Activated CD8-positive, alpha-beta memory T cell treated with anti-CD3 and anti-CD28 coated beads for 36 hours (primary cell): Measurements from ENCODE around the gene ATP8B3. TPM values are rescaled to one million over a fixed set of nuclear protein-coding genes. Genes with fewer than 3 reads are reported as not detected.

Experiments
- CTCF ChIA-PET: fragments of 350-600 bp; sonication (Branson Sonifier 250); formaldehyde crosslinking; loops from one replicate; lab custom pipeline; 2021; ENCODE audit warnings: antibody characterized with exemption; lab: Charles Lee
- POLR2A ChIA-PET: fragments of 350-600 bp; sonication (Branson Sonifier 250); formaldehyde crosslinking; loops from one replicate; lab custom pipeline; 2021; ENCODE audit warnings: antibody characterized with exemption; lab: Charles Lee
- total RNA-seq, 2 experiments: library from RNA; stranded (reverse); gene quantifications; one replicate each; pipeline ENCODE4 v1.2.3, GENCODE V29; 2021

Gene ATP8B3
- total RNA-seq, 2 experiments from 2014 or later = 1.5 to 1.7 TPM

DNA sequence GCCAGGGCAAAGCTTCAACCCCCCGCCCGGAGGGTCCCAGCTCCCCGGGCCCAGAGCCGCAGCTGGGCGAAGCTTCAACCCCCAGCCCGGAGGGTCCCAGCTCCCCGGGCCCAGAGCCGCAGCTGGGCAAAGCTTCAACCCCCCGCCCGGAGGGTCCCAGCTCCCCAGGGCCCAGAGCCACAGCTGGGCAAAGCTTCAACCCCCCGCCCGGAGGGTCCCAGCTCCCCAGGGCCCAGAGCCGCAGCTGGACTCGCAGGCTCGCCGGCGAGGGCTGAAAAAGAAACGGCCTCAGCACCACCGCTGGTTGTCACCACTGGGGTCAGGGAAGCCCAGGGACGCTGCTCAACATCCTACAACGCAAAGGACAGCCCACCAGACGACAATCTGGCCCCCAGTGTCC lies 31.0 kb upstream of the ATP8B3 start:
- ChIA-PET POLR2A (no interaction called here), CTCF (no interaction called here)

DNA sequence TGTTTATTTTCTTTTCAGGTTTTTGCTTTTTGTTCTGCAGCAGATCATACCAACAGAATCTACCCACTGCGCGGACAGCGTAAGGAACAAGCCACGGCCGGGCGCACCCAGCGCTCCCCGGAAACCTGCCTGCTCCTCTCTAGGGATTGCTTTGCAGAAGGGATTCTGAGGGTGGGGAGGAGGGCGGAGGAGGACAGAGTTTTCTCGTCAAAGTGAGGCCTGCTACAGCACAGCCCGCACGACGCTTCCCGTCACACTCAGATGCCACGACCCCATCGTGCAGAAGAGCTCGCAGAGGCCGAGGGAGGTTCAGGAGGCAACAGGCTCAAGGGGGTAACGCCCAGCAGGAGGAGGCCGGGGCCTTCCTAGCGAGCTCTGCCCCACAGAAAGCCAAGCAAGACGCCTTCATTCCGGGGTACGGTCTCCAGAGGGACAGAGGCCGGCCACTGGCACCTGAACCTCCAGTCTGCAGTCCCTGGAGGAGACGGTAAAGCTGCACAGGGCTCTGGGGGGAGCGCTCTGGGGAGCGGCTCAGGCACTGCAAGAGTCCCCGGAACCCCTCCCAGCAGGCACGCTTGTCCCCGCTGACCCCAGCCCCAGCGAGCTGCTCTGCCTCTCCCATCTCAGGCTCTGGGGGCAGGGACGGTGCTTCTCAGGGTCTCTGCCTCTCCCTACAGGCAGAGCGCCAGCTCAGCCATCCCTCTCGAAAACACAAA lies 29.3 kb upstream of the ATP8B3 start:
- ChIA-PET CTCF (interaction anchor here (0.8 to 0.9 kb wide), 2 partner anchors 15 kb away, joined by 3 to 6 read pairs; no protein-coding TSS in a partner anchor), POLR2A (no interaction called here)

DNA sequence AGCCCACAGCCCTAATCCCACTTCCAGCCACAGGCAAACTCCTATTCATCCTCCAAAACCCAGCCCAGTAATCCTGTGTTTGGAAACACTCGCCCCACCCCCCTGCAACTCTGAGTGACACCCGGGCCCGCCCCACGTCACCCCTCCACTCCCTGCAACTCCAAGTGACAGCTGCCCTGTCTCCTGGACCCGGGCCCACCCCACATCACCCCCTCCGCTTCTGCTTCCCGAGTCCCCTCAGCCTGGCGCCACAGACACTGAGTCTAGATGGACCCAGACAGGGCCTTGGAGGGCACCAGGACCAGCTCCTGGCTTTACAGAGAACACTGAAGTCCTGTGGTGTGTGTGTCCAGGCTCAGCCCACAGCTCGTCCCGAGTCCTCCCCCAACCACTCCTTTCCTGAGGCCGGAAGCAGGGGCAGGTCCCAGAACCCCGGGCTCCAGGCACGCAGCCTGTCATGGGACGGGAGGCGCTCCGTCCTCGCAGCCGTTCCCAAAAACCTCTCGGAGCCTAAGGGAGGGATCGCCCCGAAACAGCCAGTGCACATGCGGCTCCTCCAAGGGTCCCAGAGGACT lies 28.6 kb upstream of the ATP8B3 start:
- ChIA-PET CTCF (interaction anchor here (0.9 kb wide), 1 partner anchor 15 kb away, joined by 6 read pairs; no protein-coding TSS in a partner anchor), POLR2A (no interaction called here)

DNA sequence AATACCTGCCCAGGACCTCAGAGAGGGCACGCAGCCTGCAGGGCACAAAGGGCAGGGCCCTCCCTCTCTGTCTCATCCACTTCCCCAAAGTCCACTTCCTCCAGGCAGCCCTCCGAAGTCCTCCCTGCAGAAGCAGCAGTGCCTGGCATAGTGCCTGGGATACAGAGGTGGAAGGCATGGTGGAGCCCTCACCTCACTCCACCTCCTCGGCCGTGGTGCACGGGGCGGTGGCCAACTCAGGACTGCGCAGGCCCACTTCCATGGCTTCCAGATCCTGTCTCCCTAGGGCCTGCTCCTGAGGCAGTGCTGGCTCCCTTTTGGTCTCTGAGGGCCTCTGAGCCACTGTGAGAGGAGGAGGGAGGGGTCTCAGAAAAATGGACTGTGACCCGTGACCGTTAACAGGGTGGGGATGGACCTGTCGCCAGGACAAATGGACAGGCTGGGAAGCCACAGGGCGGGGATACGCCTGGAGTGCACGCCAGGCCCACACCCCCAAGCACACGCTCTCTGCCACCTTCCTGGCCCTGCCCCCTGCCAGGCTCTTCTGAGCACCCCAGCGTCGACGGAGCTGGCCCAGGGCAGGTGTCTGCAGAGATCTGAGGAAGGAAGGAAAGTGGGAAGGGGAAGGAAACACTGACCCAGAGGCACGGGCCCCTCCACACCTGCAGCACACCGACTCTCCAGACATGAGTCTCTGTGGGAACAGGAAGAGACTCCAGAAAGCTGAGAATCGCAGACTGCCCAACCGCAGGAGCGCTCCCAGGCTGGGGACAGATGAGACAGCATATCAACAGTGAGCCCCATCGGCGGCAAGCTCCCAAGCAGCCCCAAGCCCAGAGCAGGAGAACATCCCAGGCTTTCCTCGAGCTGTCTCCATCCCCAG lies 27.8 kb upstream of the ATP8B3 start:
- POLR2A ChIA-PET = no interaction called here
- CTCF ChIA-PET = interaction anchor here (0.9 to 3.1 kb wide), 6 partner anchors 9 to 294 kb away, joined by 3 to 23 read pairs (median 8); no protein-coding TSS in a partner anchor

DNA sequence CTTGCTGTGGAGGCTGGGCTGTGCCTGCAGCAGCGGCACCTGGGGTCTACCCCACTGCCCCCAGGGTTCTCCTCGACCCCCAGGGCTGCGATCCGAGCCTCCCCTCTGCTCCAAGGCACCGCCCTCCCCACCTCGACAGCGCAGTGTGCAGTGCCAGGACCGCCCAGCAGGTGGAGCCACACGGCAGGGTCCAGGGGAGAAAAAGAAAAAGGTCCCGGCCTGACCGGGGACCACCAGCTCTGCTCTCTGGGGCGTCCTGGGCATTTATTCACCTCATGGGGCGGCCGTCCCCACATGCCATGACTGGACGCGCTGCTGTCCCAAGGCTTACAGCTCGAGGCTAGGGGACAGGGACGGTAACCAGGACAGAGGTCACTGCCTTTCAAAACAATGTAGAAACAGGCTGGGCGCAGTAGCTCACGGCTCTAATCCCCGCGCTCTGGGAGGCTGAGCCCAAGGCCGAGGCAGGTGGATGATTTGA lies 25.6 kb upstream of the ATP8B3 start:
- POLR2A ChIA-PET = no interaction called here

DNA sequence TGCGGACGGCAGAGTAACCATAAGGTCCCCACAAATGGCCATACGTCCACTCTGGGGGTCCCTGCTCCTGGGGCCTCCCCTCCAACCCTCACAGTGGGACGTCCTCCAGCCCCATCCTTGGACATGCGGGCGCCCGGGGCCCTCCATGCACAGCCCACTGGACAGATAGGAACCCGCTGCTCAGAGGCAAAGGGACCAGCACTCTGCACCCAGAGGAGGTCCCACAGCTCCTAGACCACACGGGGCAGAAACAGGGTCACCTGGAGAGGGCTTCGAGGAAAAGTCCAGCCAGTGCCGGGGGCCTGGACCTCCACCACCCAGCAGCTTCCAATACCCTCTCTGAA lies 25.1 kb upstream of the ATP8B3 start:
- ChIA-PET POLR2A (no interaction called here), CTCF (interaction anchor here (0.6 to 3.1 kb wide), 16 partner anchors 8 to 401 kb away, joined by 3 to 23 read pairs (median 4); no protein-coding TSS in a partner anchor)

More for the DNA sequence above, 25.6 kb upstream of the ATP8B3 start:
- CTCF ChIA-PET = interaction anchor here (0.6 to 3.1 kb wide), 20 partner anchors 8 to 1549 kb away, joined by 3 to 23 read pairs (median 4); no protein-coding TSS in a partner anchor

DNA sequence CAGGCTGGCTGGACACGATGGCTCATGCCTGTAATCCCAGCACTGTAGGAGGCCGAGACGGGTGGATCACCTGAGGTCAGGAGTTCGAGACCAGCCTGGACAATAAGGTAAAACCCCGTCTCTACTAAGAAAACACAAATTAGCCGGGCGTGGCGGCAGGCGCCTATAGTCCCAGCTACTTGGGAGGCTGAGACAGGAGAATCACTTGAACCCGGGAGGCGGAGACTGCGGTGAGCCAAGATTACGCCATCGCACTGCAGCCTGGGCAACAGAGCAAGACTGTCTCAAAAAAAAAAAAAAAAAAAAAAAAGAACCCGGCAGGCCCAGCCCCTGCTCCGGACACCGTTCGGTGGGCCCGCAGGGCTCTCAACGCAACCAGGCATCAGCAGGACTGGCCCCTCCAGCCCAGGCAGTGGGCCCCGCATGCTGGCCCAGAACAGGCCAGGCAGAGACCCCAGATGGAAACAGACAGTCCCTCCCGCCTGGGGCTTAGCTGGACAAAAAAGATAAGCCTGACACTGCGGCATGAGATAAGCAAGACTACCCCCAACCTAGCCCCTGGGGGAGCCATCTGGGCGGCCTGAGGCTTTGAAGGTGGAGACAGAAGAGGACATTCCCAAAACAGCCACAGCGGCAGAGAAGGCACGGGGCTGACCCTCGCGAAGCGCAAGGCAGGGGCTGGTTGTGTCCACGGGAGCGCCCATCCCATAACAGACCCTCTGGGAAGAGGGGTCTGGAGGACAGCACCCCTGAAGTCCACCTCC lies 24.6 kb upstream of the ATP8B3 start:
- POLR2A ChIA-PET = no interaction called here
- CTCF ChIA-PET = interaction anchor here (0.6 to 3.1 kb wide), 17 partner anchors 7 to 400 kb away, joined by 3 to 23 read pairs (median 4); no protein-coding TSS in a partner anchor

DNA sequence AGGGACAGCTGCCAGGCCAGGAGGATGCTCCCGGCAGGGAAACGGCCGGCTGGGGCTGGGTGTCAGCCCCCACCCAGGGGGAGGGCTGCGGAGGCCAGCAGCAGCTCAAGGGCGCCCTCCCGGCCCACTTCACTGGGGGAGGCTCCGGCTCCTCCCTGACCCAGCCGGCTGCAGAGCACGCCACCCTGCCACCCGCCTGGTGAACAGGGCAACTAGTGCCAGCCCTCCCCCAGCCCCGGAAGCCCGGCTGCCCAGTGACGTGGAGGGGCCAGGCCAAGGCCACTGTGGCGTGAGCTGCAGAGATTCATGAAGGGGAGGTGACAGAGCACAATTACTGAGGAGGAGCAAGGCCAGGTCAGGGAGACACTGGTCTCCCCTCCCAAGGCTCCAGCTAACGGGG lies 21.5 kb upstream of the ATP8B3 start:
- ChIA-PET CTCF (no interaction called here), POLR2A (no interaction called here)

DNA sequence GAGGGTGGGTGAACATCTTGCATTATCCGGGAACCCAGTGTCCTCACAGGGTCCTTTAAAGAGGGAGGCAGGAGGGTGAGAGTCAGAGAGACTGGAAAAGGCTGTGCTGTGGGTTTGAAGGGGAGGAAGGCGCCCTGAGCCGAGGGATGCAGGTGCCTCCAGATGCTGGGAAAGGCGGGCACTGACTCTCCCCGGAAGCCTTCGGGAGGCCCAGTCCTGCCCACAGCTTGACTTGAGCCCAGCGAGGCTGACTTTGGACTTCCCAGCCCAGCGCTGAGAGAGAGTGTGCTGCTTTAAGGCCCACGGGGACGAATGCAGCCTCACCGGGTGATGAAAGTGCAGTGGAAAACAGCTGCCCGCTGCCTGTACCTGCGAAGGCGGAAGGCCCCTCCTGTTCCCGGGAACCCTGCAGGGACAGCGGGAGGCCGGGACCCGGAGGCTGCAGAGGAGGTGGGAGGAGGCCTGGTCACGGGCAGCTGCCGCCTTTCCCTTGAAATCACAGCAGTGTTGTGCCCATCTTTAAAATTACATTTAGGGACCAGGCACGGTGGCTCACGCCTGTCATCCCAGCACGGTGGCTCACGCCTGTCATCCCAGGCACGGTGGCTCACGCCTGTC lies 20.1 kb upstream of the ATP8B3 start:
- POLR2A ChIA-PET = no interaction called here
- CTCF ChIA-PET = interaction anchor here (0.7 kb wide), 1 partner anchor 15 kb away, joined by 3 read pairs; no protein-coding TSS in a partner anchor

DNA sequence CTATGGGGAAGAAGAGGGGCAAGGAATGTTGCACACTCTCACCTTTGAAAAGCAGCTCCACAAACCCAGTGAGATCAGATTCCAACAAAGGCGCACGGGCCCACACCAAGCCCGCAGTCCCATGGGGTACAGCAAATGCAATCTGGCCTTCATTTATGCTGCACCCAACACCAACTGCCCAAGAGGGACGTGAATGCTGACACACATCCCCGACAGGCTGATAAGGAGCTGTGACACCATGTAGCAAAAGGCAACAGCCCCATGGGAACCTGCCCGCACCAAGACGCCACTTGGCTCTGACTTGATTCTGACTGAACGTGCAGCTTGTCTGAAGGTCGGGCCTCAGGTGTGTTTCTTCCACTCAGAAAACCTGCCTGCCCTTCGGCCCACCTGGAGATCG lies 18.9 kb upstream of the ATP8B3 start:
- ChIA-PET POLR2A (no interaction called here), CTCF (interaction anchor here (0.7 kb wide), 1 partner anchor 285 kb away, joined by 6 read pairs; no protein-coding TSS in a partner anchor)

DNA sequence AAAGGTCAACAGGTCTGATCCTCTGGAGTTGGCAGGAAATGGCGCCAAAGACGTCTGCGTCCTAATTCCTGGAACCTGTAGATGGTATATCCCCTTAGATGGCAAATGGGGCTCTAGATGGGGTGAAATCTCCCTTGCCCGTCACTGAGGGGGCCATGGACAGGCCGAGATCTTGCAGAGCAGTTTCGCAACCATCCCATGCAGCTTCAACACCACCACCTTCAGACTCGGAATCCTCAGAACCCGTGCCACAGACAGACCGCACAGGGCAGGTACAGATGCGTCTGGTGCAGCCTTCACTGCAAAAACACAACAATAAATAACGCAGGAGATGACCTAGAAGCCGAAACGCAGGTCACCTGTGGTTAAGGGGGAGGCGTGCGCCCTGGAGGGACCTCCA lies 18.5 kb upstream of the ATP8B3 start:
- CTCF ChIA-PET = no interaction called here
- POLR2A ChIA-PET = no interaction called here

DNA sequence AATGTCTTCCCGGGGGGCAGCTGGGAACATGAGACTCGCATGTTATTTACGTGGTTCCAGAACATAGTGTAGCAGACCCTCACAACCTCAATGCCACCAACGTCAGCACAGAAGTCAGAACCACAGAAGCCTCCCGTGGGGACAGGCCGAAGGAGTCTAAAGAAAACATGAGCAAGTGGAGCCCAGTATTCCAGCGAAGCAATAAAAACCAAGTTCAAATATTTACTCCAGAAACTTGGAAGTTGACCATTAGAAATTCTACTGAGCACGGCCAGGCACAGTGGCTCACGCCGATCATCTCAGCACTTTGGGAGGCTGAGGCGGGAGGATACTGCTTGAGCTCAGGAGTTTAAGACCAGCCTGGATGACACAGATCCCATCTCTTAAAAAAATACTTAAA lies 17.9 kb upstream of the ATP8B3 start:
- POLR2A ChIA-PET = no interaction called here
- CTCF ChIA-PET = interaction anchor here (0.7 to 1.1 kb wide), 2 partner anchors 8 to 32 kb away, joined by 3 to 4 read pairs; no protein-coding TSS in a partner anchor

DNA sequence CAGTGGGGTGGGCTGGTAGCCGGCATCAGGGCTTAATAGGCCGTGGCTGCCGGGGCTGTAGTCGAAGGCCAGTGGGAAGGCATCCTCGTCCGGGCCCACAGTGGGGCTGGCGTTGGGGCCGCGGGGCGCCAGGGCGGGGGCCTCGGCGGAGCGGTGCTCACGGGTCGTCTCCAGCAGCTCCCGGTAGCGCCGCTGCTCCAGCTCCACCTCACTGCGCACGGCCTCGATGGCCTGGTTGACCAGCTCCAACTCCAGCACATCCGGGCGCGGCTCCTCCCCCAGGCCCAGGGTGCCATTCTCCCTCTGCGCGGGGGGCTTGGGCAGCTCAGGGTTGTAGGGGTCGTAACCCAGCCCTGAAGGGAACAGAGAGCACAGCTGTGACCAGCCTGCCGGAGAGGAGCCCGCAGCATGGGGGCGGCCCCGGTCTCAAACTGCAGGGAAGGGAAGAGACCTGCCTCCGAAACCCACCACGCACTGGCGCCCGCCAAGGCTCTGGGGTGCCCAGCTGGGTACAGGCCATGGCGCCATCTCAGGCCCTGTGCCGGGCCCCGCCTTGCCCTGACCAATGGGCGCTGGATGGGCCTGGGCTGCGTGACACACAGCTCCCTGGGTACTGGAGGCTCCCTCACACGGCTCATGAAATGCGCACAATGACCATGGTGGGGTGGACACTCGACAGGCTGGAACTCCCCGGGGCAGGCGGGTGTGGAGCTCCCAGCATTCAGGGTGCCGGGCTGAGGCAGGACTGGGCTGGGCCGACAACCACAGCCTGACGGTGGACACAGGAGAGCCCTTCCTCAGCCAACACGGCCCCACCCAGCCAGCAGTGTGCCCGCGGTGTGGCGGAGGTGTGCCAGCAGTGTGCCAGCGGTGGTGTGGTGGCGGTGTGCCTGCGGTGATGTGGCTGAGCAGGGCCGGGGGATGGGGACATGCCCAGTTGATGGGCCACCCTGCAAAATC lies 16.5 kb upstream of the ATP8B3 start:
- POLR2A ChIA-PET = no interaction called here
- CTCF ChIA-PET = interaction anchor here (1.1 to 1.5 kb wide), 3 partner anchors 9 to 41 kb away, joined by 3 to 4 read pairs (median 3); no protein-coding TSS in a partner anchor

DNA sequence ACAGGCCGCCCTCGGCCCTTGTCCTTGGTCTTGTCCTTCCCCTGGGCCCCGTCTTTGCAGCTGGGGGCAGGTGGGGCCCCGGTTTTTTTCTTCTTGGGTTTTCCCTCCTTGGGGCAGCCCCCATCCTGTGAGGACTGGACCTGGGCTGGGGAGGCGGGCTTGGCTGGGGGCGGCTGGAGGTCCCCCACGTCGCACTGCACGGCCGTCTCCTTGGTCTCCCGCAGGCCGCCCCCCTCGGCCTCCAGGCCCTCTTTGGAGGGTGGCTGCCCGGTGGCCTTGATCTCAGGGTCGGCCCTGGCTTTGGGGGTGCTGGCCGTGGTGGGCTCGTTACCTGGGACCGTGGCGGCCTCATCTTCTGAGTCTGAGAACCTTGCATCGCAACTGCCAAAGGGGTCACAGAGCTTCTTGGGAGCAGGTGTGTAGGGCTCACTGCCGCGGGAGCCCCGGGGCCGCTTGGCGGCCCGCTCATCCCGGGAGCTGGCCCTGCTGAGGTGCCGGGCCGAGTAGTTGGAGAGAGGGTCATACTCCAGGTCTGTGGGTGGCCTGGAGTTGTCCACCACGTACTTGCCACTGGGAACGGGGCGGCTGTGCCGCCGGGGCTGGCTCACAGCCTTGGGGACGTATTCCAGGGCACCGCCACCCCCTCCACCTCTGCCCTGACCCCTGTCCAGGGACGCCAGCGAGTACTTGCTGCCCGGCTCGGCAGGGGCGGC lies 15.6 kb upstream of the ATP8B3 start:
- ChIA-PET POLR2A (no interaction called here), CTCF (interaction anchor here (1.4 to 1.5 kb wide), 2 partner anchors 10 to 40 kb away, joined by 3 to 4 read pairs; no protein-coding TSS in a partner anchor)

DNA sequence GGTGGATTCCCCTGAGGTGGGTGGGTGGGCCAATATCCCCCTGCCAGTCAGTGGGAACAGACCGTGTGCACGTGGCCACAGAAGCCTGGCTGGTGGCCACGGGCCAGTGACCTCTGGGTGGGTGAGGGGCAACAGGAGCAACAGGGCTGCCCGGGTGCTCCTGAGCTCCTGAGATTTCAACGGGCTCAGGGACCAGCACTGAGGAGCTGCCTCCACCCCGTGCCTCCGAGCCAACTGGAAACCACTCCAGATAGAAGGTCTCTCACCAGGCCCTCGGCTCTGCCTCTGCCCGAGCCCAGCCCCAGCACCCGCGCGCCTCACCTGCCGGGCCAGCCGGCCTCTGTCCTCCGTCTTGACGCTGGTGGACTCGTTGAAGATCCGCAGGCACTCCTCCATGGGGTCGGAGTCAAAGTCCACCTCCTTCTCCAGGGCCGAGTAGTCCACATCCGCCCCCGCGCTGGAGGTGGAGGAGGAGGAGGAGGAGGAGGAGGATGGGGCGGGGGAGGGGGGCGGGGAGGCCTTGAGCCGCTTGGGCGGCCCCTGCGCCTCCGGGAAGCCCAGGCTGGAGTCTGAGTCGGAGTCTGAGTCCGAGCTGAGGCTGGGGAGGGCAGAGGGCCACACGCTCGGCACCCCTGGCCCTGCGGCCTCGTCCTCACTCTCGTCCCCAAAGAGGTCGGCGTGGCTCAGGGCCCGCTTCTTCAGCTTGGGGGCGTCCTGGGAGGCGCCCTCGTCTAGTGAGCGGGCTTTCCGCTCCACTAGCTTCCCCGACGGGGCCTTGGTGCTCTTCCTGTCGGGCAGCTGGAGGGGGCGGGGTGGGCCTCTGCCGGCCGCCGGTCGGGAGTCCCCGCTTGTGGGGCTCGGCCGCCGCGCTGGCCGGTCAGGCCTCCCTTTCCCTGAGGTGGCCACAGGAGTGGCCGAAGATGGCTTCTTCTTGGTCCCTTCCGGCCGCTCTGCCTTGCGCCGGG lies 14.8 kb upstream of the ATP8B3 start:
- ChIA-PET CTCF (interaction anchor here (0.7 to 1.9 kb wide), 23 partner anchors 9 to 523 kb away, joined by 3 to 23 read pairs (median 4); partner anchors contain the start of gene MBD3), POLR2A (no interaction called here)
